Stimulated activated naive CD4-positive, alpha-beta T cell treated with Interleukin-2 at 50 U/mL for 16 hours (primary cell): ENCODE data around the gene PNLIPRP2.

Experiments
- DNase-seq: peaks from one replicate; lab custom pipeline; 2025; lab: John Stamatoyannopoulos, UW

The PNLIPRP2 gene

DNA sequence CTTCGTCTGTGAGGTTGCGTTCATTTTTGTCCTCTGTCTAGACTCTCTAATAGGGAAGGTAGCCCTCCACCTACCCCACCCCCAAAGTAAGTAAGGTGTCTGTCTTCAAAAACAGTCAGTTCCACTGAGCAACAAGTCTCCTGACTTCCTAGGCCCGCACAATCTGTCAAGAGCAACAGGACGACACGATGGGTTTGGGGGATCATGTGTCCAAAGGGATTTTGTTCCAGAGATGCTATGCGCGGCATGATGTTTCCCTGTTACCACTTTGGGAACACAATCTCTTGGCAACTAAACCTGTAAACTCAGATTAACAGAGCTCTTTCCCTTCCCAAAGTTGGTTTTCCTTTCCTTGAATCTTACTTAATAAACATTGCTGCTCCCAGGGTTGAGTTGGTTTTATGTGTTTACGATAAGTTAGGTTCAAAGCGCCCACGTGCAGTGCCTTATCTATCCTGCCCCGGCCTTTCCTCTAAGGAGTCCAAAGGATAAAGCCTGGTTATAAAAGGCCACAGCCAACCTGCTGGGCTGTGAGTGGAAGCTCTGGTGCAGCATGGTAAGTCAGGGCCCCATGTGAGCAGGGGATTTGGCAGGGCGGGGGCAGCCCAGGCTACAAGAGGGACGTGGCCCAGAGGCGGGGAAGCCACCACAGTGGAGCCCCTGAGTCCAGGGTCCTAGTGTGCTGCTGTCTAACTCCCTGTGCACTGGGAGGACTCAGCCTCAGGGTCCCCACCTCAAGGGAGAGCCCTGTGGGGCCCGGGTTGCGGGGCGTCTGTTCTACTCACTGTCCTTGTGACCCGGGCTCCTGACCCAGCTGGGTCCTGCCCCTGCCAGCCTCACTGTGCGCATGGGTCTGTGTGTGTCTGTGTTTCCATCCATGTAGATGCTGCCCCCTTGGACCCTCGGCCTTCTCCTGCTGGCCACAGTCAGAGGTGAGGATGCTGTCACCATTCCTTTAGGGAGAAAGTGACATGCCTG is at the start of gene PNLIPRP2:
Gene PNLIPRP2, plus strand, starts transcription at position 531 of the 978 bp plus-strand sequence.
- DNase-seq: no peak

DNA sequence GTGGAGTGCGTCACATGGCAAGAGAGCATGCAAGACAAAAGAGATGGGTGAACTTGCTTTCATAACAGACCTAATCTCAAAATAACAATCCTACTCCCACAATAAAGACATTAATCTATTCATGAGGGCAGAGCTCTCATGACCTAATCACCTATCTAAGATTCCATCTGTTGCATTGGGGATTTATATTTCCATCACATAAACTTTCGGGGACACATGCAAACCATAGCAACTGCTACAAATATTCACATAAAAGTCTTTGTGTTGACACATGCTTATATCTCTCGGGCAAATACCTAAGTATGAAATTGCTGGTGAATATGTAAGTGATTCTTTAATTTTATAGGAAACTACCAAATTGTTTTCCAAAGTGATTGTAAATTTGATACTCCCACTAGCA is 46.0 kb upstream of the PNLIPRP2 start:
- DNase-seq: no peak

DNA sequence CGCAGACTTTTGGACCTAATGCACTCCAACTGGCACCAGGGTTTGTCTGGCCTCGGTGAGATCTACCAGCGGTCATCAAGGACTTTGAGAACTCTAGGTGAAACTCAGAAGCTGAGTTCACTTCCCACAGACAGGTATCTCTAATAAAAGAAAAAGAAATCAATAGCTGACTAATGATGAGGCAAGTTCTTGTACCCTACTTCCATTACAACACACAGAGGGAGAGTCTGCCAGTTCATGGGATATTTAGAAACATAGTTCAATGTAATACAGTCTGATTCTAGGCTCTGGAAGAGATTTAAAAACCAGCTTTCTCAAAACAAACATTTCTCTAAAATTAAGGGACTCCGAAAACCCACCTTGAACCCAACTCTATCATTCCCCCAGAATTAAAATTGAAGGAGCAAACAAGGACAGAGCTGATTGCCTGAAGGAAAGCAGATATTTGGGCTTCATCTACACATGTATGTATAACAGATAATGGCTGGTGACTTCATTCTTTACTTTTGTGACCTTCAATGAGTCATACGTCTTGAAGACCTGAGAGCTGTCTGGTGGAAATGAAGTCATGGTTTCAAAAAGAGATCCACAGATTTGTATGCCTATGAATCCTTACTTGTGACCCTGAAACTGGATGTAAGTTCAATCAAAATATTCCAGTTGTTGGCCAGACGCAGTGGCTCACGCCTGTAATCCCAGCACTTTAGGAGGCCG is 32.7 kb upstream of the PNLIPRP2 start:
- no peak for DNase-seq

DNA sequence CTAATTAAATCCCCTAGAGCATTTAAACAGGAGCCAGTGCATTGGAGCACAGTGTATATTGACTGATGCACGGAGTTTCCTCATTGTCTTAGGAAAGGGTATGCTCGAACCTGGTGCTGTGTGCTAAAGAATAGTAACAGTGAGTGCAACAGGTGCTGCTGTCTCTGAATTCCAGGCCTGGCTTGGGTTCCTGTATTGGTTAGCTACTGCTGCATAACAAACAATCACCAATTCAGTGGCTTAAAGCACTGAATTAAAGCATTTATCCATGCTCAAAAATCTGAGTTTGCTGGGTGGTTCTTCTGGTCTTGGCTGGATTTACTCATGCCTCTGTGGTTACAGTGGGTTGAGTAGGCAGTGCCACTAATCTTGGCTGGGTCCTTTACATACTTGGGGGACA is 31.8 kb upstream of the PNLIPRP2 start:
- DNase-seq: no peak

DNA sequence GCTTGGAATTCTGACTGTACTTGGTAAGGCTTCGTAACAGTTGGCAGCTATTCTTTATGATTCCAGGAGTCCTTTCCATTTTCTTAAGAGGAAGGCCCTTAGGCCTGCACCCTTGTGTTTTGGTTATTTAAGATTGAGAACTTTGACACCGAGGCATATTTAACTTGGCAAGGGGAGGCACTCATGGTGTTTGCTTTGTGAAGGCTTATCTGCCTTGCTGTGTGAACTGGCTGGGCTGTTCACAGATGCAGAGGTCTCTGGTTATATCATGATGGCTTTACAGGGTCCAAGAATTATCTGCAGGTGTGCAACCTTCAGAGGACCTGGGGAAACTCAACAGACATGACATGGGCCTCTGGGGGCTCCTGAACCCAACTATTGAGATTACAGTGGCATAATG is 30.8 kb upstream of the PNLIPRP2 start:
- no peak for DNase-seq

DNA sequence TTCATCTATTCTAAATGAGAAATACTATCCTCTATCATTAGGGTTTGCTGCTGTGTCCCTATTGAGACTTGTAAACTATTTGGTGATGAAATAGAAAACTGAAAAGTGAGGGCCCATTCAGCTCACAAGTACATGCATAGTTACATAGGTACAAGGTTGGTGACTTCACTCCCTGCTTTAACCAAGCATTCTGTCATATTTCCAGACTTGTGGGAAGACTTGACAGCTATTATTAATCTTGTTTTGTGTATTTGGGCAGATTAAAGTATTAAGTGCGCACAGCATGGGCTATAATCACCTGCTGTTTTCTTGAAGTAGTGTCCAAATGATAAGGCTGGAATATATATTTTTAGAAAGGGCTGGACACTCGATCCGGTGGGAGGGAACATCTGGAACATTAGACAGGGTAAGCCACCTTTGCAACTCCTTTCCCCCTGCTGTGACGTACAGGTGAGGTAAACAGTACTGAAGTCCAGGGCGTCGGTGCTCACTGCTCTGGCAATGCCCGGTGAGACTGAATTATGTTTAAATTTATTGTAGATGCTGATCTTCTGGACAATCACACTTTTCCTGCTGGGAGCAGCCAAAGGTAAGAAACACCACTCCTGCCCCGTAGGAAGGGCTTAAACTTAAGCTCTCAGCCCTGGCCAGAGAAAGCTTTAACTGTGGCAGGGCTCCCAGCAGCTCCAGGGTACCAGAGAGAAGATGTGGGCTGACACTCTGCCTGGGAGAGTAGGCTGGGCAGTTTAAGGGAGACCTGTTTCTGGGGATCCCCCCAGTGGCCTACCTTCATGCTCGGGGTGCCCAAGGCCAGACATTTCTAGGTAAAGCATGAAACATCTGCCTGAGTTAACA is 29.9 kb upstream of the PNLIPRP2 start, which contains the start of gene PNLIPRP1:
Gene PNLIPRP1, plus strand, starts transcription at position 370 of the 855 bp plus-strand sequence. Its CDS starts 171 bp downstream, at position 541.
- no peak for DNase-seq

DNA sequence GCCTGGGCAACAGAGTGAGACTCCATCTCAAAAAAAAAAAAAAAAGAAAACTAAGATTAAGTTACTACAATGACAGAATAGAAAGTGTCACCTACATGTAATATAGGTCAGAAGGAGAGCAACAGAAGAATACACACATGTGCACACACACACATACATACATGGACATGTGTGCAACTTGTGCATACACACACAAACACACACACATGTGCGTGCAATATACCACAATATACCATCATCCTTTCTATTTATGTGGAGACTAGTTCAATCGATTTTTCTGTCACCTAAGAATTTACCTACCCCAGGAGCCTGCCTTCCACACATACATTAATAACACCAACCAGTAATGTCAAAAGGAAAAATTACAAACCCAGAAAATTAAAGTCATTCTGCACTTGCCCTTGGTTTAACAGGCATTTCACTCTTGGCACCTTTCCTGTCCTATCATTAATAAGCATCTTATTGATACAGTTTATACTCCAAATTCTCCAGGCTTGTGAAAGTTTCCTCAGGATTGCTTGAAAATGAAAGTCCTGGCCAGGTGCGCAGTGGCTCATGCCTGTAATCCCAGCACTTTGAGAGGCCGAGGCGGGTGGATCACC is 27.5 kb upstream of the PNLIPRP2 start:
- DNase-seq: no peak

DNA sequence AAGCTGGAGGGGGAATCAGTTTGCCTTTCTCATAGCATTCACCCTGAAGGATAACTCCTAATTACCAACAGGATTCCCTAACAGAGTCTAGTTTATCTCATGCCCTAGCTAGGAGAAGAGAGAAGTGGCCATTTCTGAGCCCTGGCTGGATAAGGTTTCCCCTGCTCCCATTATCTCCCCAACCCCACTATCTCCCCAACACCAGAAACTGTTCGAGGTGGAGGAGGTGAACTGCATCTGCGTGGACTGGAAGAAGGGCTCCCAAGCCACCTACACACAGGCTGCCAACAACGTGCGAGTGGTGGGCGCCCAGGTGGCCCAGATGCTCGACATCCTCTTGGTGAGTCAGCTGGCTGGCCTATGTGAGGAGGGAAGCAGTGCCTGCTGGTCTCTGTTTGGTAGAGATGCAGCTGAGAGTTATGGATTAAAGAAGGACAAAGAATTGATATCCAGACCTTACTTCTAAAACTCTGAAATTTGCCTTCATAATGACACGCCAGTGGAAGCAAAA is 26.2 kb upstream of the PNLIPRP2 start:
- DNase-seq: no peak

DNA sequence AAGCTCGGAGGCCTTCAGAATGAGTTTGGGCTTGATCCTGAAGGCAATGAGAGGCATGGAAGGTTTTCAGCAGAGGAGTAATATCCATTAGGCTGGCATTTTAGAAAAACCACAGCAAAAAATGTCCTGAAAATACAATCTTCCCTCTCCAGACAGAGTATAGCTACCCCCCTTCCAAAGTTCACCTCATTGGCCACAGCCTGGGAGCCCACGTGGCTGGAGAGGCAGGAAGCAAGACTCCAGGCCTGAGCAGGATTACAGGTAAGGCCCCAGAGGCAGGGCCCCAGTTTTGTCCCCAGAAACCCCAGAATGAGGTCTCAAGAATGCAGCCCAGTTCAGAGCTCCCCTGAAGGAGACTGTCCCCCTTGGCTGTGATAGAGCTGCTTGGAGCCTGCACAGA is 24.7 kb upstream of the PNLIPRP2 start:
- DNase-seq: no peak

DNA sequence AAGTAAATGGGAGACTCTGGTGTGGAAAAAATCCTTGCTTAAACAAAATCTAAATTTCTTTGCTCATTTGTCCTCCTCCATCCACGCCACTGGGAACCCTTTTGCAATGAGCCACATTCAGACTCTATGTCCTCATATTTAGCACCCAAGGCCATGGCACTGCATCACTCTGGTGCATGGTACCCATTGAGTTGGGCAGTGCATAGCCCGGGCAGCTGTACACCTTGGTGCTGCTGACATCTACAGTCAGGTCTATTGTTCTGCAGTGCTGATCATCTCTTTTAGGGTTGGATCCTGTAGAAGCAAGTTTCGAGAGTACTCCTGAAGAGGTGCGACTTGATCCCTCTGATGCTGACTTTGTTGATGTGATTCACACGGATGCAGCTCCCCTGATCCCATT is 23.2 kb upstream of the PNLIPRP2 start:
- DNase-seq: no peak

DNA sequence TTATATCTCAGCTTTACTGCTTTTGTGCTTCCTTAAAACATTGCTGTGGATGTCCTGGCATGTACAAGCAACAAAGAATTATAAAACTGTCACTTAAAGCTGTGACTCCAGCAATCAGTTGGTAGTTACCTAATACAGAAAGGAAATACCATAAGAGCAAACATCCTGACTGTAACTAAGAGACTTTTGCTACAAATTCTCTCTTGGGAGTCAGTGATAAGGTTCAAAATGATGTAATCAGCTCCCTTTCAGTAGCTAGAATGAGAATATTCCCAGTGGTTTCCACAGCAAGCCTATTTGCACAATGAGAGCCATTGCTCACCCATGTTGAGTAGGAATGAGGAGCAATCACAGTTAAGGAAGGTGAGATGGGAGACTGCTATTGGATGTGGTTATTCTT is 22.4 kb upstream of the PNLIPRP2 start:
- no peak for DNase-seq

DNA sequence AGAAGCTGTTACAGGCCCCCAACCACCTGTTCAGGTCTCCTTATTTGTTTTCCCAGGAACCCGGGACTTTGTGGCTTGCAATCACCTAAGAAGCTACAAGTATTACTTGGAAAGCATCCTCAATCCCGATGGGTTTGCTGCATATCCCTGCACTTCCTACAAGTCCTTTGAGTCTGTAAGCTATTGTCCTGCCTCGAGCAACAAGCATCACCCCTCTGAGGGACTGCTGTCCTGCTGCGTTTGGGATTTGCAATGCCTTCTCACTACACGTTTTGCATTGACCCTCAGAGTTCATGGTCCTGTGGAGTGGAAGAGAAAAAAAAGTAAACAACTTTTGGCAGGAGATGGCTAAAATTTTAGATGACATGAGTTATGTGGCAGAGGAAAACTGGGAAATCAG is 20.8 kb upstream of the PNLIPRP2 start:
- DNase-seq: no peak

DNA sequence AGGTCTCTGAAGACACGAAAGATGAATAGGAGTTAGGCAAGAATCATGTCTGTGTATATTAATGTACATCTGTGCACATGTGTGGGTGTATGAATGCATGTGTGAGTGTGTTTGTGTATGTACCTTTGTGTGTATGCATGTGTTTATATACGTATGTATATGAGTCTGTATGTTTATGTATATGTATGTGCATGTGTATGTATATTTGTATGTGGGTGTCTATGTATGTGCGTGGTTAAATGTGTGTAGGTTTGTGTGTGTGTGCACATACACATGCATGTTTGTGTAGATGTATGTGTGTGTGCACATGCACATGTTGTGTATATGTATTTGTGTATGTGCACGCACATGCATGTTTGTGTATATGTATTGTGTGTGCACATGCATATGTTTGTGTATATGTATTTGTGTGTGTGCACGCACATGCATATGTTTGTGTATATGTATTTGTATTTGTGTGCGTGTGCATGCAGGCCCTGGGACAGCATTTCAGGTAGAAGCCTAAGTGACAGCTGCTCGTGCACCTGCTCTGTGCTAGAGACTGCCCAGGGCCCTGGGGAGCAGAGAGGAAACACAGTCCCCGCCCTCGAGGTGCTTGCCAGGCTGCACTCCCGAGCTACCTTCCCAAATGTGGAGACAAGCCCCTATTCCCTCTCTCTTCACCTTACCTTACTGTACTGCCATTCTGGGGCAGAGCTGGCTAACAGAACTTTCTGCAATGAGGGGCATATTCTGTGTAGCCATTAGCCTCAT is 17.9 kb upstream of the PNLIPRP2 start:
- no peak for DNase-seq

DNA sequence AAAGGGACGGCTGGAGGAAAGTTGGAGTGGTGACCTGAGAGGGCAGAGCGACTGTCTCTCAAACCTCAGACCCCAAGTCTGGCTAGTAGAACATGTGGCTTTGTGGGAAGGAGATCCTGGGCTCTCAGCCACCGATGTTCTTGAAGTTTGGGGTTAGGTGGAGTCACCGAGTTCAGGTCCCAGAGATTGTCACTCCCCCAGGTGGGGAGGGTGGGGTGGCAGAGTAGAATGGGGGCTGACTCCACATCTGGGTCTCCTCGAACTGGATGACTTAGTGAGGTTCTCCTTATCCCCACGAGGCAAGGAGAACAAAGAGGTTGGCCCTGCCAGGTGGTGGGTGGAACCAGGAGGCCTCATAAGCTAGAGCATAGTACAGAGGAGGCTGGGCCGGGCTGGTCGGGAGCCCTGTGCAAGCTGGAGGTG is 14.7 kb upstream of the PNLIPRP2 start:
- DNase-seq: no peak

DNA sequence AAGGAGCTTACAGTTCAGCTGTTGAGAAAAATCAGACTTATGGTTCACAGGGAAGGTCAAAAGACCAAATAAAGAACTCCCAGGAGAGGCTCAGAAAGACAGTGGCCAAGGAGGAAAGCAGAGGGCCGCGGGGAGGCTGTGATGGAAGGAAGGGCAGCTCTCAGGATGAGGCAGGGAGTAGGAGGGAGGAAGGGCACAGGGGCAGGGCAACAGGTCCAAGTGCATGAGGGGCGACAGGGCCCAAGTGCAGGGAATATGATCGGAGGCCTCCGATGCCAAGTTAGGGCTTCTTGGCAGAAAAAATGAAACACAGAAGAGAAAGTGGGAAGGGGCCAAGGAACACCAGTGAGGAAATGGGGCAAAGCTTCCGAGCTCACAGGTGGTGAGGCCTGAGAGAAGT is 13.4 kb upstream of the PNLIPRP2 start:
- no peak for DNase-seq

DNA sequence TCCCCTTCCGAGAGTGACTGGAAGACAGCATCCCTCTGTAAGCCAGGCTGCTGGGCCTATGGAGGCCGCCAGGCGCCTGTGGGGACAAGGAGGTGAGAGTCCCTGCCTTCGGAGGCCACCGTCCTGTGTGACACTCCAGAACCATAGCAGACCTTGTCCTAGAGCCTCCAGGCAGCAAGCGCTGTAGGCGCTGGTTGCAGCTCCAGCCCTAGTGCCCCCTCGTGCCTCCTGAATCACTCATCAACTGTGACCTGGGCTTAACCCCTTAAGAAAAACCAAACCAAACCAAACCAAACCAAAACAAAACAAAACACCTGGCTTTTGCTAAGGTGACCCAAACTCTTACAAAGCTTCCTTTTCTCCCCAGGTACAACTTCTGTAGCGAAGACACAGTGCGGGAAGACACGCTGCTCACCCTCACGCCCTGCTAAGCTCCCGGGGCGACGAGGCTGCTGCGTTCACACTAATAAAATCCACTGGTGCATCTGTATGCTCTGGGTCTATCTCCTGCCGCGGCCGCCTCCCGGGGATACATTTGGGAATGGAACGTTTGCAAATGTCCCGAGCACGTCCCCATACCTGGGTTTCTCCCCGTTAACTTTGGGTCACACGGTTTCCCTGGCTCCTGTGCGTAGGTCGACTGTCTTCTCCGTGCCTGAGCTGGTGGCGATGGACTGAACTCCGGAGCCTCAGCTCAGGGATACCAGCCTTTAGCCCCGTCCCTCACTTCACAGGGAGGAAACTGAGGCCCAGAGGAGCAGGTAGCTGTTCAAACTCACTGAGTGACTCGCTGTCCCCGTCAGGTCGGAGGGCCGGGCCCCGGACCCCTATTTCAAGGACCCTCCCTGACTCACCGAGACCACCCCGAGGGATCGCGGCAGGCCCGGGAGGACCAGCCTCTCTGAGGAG is 11.8 kb upstream of the PNLIPRP2 start:
- no peak for DNase-seq

DNA sequence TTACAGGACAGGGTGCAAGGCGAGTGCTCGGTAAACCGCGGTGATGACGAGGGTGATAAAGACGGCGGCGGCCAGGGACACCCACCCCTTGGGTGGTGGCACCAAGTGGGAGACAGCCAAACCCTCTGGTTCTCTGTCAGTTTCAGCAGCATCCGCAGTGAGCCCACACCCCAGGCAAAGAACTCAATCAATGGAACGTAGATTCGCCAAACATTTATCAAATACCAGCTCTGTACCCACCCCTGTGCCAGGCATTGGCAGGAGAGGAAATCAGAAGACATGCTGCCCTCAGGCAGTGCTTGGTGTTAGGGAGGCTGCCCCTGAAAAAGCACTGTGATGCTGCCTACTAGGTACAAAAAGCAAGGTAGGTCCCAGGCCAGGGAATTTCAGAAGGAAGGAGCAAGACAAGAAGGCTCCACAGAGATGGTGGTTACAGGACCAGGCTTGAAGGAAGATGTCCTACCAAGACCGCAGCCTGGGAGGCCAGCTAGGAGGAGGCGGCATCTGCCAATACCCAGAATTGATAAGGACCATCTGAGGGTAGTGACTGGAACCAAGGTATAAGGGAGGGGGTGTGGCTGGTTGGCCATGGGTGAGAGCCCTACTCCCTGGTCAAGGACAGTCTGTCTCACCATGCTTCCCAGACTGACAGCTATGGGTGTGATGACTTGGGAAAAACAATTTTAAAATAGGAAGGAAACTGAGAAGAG is 10.2 kb upstream of the PNLIPRP2 start:
- DNase-seq: no peak

DNA sequence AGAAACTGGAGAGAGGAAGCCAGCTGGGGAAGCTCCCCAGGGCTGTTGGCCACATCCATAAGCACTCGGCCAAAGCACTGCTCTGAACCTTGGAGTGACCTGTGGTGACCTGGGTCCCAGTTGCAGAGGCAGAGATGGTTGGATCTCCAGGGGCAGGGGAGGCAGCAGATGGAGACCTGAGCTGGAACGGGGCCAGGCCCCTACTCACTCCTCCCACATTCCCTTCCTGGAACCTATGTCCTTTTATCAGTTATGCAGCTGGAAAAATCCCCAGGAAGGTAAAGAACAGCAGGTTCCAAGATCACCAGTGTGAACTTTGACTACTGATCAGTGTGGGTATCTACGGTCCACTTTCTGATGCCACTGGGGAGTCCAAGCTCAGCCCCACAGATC is 9.6 kb upstream of the PNLIPRP2 start:
- no peak for DNase-seq
